Mammary epithelial cell (primary cell): Measurements from ENCODE around the gene NCSTN.

ENCODE experiments used
- EZH2 ChIP-seq: IDR thresholded peaks from 2 replicates; pipeline ENCODE4 v1.6.1; 2012; ENCODE audit warnings: low read length, inconsistent platforms, borderline replicate concordance
- TF ChIP-seq, protein P1 (sequence below), 2 donors: IDR thresholded peaks in 1 of 2; conservative IDR thresholded peaks in 1 of 2; 2 replicates each; pipeline ENCODE4 v1.5.1; 2011 to 2012; ENCODE audit warnings: inconsistent platforms in 2 of 2, low read length in 2 of 2, mild to moderate bottlenecking in 2 of 2, control low read depth in 1 of 2, low read depth in 1 of 2; ENCODE audit not compliant: insufficient read depth in 1 of 2; ENCODE audit errors: extremely low read depth in 1 of 2

- TF ChIP-seq, protein P1, sequence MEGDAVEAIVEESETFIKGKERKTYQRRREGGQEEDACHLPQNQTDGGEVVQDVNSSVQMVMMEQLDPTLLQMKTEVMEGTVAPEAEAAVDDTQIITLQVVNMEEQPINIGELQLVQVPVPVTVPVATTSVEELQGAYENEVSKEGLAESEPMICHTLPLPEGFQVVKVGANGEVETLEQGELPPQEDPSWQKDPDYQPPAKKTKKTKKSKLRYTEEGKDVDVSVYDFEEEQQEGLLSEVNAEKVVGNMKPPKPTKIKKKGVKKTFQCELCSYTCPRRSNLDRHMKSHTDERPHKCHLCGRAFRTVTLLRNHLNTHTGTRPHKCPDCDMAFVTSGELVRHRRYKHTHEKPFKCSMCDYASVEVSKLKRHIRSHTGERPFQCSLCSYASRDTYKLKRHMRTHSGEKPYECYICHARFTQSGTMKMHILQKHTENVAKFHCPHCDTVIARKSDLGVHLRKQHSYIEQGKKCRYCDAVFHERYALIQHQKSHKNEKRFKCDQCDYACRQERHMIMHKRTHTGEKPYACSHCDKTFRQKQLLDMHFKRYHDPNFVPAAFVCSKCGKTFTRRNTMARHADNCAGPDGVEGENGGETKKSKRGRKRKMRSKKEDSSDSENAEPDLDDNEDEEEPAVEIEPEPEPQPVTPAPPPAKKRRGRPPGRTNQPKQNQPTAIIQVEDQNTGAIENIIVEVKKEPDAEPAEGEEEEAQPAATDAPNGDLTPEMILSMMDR (conservative IDR thresholded peaks at IDR 0.05 in 1 of 2, IDR thresholded peaks at IDR 0.05 in 1 of 2; ENCODE audit: extremely low read depth in 1 of 2, insufficient read depth in 1 of 2, low read depth in 1 of 2, low read length in 2 of 2), result no peak
- TF ChIP-seq EZH2, result no peak
Observed at GRCh38 chr1:160363951-160364735, 21.0 kb downstream of the NCSTN start.
